Thoracic aorta (tissue), 2 donors: Measurements from ENCODE around the gene THAP3. TPM values are rescaled to one million over a fixed set of nuclear protein-coding genes. Genes with fewer than 3 reads are reported as not detected.
A peak's percentile ranks its signal among the peaks of the same experiment; 100 is the strongest.

Source experiments
- ATAC-seq: fragments of 150-250 bp; one replicate; pipeline ENCODE4 v1.8.0; 2017; ENCODE audit warnings: low read depth; ENCODE audit not compliant: insufficient number of reproducible peaks, low FRiP score
- DNase-seq: peaks from one replicate; pipeline ENCODE4 v3.0.0-alpha.2; 2020; ENCODE audit warnings: low spot score
- H3K27ac ChIP-seq, 2 donors: fragments of 200-600 bp; sonication (generic); 1 replicate in 1 of 2; 2 replicates in 1 of 2; pipeline ENCODE4 v1.5.1; 2016; ENCODE audit warnings: mild to moderate bottlenecking in 2 of 2, moderate library complexity in 2 of 2
- H3K27me3 ChIP-seq: fragments of 200-600 bp; sonication (generic); replicated peaks from 2 replicates; pipeline ENCODE4 v1.6.0; 2016; ENCODE audit warnings: mild to moderate bottlenecking; ENCODE audit not compliant: insufficient read depth
- H3K36me3 ChIP-seq: fragments of 200-600 bp; sonication (generic); one replicate; pipeline ENCODE4 v1.5.1; 2016
- H3K4me1 ChIP-seq, 2 donors: fragments of 200-600 bp; sonication (generic); 1 replicate in 1 of 2; 2 replicates in 1 of 2; pipeline versions ENCODE4 v1.5.1 to v1.6.0; 2016; ENCODE audit warnings: low read depth in 2 of 2, mild to moderate bottlenecking in 1 of 2; ENCODE audit not compliant: control insufficient read depth in 1 of 2
- H3K4me3 ChIP-seq: fragments of 200-600 bp; sonication (generic); 2 replicates; pipeline ENCODE4 v1.5.1; 2016; ENCODE audit warnings: mild to moderate bottlenecking
- H3K9me3 ChIP-seq: fragments of 200-600 bp; sonication (generic); 2 replicates; pipeline ENCODE4 v1.5.1; 2016
- total RNA-seq, 2 donors: library from RNA; depleted of rRNA; stranded (reverse); fragments of >200 nt; gene quantifications; one replicate each; pipeline versions ENCODE4 v1.1.0 to v1.2.3, GENCODE V29; 2016
- TF ChIP-seq, protein P1 (sequence below): fragments of 200-600 bp; sonication (generic); IDR thresholded peaks from one replicate; pipeline ENCODE4 v1.5.1; 2019; ENCODE audit warnings: antibody characterized with exemption

Gene THAP3, protein sequence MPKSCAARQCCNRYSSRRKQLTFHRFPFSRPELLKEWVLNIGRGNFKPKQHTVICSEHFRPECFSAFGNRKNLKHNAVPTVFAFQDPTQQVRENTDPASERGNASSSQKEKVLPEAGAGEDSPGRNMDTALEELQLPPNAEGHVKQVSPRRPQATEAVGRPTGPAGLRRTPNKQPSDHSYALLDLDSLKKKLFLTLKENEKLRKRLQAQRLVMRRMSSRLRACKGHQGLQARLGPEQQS
- 10 to 100 TPM; 14.1 to 18.7 TPM for total RNA-seq

DNA sequence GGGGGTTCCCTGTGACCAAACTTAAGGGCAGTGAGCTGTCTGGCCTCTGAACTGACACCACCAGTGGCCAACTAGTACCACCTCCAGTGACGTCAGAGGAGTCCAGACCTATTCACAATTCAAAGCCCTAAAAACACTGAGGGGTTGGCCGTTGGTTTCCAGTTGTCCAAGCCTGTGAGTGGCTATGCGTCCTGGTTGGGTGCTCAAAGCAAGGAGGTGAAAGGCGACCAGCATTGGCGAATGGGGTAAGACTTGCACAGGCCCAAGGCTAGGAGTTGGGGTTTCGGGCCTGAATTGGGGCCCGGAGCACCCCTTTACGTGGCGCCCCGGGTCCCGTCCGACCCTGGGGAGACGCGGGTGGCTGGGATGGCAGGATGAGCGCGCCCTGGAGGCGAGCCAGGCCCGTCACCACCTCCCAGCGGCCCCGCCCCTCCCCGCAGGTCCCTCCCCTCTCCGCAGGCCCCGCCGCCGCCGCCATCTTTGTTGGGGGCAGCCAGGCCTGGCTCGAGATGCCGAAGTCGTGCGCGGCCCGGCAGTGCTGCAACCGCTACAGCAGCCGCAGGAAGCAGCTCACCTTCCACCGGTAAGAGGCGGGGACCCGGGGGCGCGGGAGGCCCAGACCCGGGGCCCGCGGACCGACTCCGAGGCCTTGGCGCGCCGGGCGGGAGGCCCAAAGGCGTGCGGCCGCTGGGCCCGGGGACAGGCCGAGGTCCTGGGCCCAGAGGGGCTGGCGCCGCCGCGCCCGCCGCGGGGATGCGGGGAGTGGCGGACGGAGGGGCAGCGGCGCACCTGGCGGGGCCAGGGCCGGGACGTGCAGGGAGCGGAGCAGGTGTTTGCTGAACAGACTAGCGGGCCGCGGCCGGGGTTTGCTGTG lies at the start of gene THAP3:
Gene THAP3, plus strand, starts transcription at position 159 of the 874 bp plus-strand sequence. Its CDS starts 351 bp downstream, at position 510.
- Histone ChIP-seq H3K27me3 (no peaks in the 10 kb centered on the region), H3K4me1 (peaks cover 9 to 30% of the 10 kb centered on the region in 2 donors), H3K9me3 (no peaks in the 10 kb centered on the region), H3K36me3 (peaks cover 44% of the 10 kb centered on the region), H3K4me3 (peak within 1 kb of the TSS; percentile 75), H3K27ac (peak within 1 kb of the TSS; percentile 67 to 85)
- DNase-seq (peak; percentile 52), ATAC-seq (peak; percentile 70)
- TF ChIP-seq, protein P1, sequence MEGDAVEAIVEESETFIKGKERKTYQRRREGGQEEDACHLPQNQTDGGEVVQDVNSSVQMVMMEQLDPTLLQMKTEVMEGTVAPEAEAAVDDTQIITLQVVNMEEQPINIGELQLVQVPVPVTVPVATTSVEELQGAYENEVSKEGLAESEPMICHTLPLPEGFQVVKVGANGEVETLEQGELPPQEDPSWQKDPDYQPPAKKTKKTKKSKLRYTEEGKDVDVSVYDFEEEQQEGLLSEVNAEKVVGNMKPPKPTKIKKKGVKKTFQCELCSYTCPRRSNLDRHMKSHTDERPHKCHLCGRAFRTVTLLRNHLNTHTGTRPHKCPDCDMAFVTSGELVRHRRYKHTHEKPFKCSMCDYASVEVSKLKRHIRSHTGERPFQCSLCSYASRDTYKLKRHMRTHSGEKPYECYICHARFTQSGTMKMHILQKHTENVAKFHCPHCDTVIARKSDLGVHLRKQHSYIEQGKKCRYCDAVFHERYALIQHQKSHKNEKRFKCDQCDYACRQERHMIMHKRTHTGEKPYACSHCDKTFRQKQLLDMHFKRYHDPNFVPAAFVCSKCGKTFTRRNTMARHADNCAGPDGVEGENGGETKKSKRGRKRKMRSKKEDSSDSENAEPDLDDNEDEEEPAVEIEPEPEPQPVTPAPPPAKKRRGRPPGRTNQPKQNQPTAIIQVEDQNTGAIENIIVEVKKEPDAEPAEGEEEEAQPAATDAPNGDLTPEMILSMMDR, result no peak

DNA sequence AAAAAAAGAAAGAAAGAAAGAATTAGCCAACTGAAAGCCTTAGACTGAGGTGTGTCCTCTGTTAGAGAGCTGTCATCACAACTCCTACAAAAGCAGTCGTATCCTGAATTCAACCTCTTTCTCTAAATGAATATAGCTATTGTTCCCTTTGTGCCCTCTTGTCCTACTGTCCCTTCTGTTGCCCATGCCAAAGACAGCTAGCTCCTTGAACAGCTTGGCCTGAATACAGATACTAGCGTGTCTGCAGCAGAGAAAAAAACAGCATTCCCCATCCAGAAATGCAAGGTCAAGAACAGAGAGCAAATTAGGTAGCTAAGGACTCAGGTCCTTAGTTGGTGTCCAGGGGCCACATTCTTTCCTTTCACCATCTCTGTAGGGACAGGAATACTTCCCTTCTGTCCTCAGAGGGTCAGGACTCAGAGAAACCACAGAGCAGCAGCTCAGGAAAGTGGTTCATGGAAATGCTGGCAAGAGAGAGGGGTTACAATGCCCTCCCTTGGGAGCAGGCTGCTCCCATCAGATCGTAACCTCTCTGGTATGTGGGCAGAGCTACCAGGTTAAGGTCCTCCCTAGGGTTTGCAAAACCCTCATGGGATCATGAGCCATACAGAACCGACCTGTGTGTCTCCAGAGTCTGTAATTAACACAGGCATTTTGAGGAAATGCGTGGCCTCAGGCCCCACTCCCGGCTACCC lies 46.7 kb upstream of the THAP3 start:
- TF ChIP-seq, protein P1, result no peak
- peaks cover 16 to 27% of the 10 kb centered on the region in 2 donors for H3K4me1 ChIP-seq
- no peaks in the 10 kb centered on the region for H3K9me3 ChIP-seq
- H3K27me3 ChIP-seq, result no peaks in the 10 kb centered on the region
- no peak for DNase-seq
- no peak overlapping the region for H3K4me3 ChIP-seq
- peak overlapping the region in 1 of 2 donors; percentile 93 for H3K27ac ChIP-seq
- ATAC-seq, result no peak
- H3K36me3 ChIP-seq, result no peaks in the 10 kb centered on the region

DNA sequence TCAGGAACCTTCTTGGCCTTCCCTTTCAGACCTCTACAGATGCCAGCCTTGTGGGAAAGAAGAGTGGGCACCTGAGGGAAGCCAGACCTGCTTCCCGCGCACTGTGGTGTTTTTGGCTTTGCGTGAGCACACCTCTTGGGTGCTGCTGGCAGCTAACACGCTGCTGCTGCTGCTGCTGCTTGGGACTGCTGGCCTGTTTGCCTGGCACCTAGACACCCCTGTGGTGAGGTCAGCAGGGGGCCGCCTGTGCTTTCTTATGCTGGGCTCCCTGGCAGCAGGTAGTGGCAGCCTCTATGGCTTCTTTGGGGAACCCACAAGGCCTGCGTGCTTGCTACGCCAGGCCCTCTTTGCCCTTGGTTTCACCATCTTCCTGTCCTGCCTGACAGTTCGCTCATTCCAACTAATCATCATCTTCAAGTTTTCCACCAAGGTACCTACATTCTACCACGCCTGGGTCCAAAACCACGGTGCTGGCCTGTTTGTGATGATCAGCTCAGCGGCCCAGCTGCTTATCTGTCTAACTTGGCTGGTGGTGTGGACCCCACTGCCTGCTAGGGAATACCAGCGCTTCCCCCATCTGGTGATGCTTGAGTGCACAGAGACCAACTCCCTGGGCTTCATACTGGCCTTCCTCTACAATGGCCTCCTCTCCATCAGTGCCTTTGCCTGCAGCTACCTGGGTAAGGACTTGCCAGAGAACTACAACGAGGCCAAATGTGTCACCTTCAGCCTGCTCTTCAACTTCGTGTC lies 45.9 kb upstream of the THAP3 start:
- TF ChIP-seq, protein P1, result no peak
- Histone ChIP-seq H3K9me3 (no peaks in the 10 kb centered on the region), H3K27ac (peak overlapping the region; percentile 90 to 93), H3K36me3 (no peaks in the 10 kb centered on the region), H3K4me3 (peak overlapping the region; percentile 93), H3K4me1 (peaks cover 16 to 27% of the 10 kb centered on the region in 2 donors), H3K27me3 (no peaks in the 10 kb centered on the region)
- no peak for ATAC-seq
- no peak for DNase-seq

DNA sequence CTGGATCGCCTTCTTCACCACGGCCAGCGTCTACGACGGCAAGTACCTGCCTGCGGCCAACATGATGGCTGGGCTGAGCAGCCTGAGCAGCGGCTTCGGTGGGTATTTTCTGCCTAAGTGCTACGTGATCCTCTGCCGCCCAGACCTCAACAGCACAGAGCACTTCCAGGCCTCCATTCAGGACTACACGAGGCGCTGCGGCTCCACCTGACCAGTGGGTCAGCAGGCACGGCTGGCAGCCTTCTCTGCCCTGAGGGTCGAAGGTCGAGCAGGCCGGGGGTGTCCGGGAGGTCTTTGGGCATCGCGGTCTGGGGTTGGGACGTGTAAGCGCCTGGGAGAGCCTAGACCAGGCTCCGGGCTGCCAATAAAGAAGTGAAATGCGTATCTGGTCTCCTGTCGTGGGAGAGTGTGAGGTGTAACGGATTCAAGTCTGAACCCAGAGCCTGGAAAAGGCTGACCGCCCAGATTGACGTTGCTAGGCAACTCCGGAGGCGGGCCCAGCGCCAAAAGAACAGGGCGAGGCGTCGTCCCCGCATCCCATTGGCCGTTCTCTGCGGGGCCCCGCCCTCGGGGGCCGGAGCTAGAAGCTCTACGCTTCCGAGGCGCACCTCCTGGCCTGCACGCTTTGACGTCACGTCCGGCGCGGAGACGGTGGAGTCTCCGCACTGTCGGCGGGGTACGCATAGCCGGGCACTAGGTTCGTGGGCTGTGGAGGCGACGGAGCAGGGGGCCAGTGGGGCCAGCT lies 45.1 kb upstream of the THAP3 start, which contains the start of gene ZBTB48:
Gene ZBTB48, plus strand, starts transcription at position 621 of the 745 bp plus-strand sequence. CDS start 616 bp downstream, outside the sequence.
- Histone ChIP-seq H3K27ac (peak within 1 kb of the TSS; percentile 91 to 93), H3K9me3 (no peaks in the 10 kb centered on the region), H3K36me3 (no peaks in the 10 kb centered on the region), H3K4me3 (peak within 1 kb of the TSS; percentile 93), H3K27me3 (no peaks in the 10 kb centered on the region), H3K4me1 (peaks cover 16 to 33% of the 10 kb centered on the region in 2 donors)
- DNase-seq, result peak; percentile 97
- peak; percentile 86 for ATAC-seq
- TF ChIP-seq, protein P1, result no peak
